ENCODE results near the gene ASTN2. TPM values are rescaled to one million over a fixed set of nuclear protein-coding genes. Genes with fewer than 3 reads are reported as not detected.

Gene ASTN2
- total and polyA plus RNA-seq, 9 of the 15 experiments (the other 6 are each of a cell fraction or from before 2014, with no cell fraction given) = 0.56 to 3.5 (median 1.9) TPM

DNA sequence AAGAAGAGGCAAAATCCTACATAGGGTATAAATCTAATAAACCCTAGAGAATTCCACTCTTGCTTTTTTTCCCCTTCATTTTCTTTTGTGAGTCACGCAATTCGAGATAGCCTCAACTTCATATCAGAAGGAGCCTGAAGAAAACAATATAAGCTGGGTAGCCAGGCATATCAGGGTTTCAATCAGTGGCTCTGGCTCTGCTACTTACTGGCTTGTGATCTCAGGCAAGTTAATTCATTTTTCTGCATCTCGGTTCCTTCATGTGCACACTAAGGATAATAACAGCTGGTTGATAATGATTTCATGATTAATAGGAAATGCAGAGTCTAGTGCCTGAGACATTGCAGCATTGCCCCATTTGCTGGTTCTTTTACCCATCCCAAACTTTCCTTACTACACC, 46.5 kb upstream of the ASTN2 start:
- H3K9me1 ChIP-seq (ENCODE audit: control insufficient read depth, insufficient read depth, low read length) = no peaks in the 10 kb centered on the region
- H3K27ac ChIP-seq (ENCODE audit: extremely low read depth, low read depth, low read length) = no peak overlapping the region
- WGBS (ENCODE audit: insufficient coverage, low coverage, missing lambda C conversion rate) = 0% methylated on average over 3 of the region's 3 CpGs
- no peak for FAIRE-seq
- H3K4me1 ChIP-seq (replicated peaks in 1 of 2; ENCODE audit: control insufficient read depth in 2 of 2, insufficient read depth in 2 of 2, low read length in 2 of 2) = no peaks in the 10 kb centered on the region
- ATAC-seq = no peak
- intact Hi-C loops (cut with micrococcal nuclease) (no loop called here), in situ Hi-C loops (cut with MboI) (no loop called here)
- no peak for DNase-seq (ENCODE audit: extremely low read depth in 1 of 4, low spot score in 3 of 4)
- no peaks in the 10 kb centered on the region; the same call in 1 of the 2 replicates for H3K9me3 ChIP-seq (replicated peaks; ENCODE audit: control insufficient read depth, insufficient read depth, low read depth, low read length)
- H3K36me3 ChIP-seq (ENCODE audit: control insufficient read depth, insufficient read depth, low read length) = no peaks in the 10 kb centered on the region
- H3K79me2 ChIP-seq (ENCODE audit: control insufficient read depth, insufficient read depth, low read length) = no peaks in the 10 kb centered on the region
- H4K20me1 ChIP-seq (replicated peaks; ENCODE audit: control insufficient read depth, insufficient read depth, low read length) = no peaks in the 10 kb centered on the region
- no peaks in the 10 kb centered on the region for H3K27me3 ChIP-seq (ENCODE audit: control insufficient read depth in 2 of 2, insufficient read depth in 2 of 2, low read length in 2 of 2)
- no peak overlapping the region for H3K4me2 ChIP-seq (ENCODE audit: insufficient read depth, low read length)
- POLR2A ChIA-PET = no interaction called here
- H3K4me3 ChIP-seq = no peak overlapping the region
- no peak overlapping the region for H3K9ac ChIP-seq (ENCODE audit: insufficient read depth in 1 of 2, low read depth in 2 of 2, low read length in 2 of 2)
- no TSS peak for BruUV-seq (replicated peaks)
- H2AFZ ChIP-seq (ENCODE audit: low read depth, low read length) = no peak overlapping the region
- CTCF ChIA-PET (ENCODE audit: low intra/inter-chr PET ratio) = no interaction called here
- TF ChIP-seq ZC3H8 (IDR thresholded peaks at IDR 0.05) (no peak), RBM22 (IDR thresholded peaks at IDR 0.05; ENCODE audit: low read depth, low read length, poor library complexity, severe bottlenecking) (no peak), SMARCA4 (IDR thresholded peaks at IDR 0.05) (no peak), ATF1 (CRISPR knock-in tag; IDR thresholded peaks at IDR 0.05) (no peak), ATF1 (tag; IDR thresholded peaks at IDR 0.05) (no peak), YBX1 (IDR thresholded peaks at IDR 0.05) (no peak), E2F8 (IDR thresholded peaks at IDR 0.05; ENCODE audit: low read depth, partially characterized antibody) (no peak), ZNF436 (CRISPR knock-in tag; IDR thresholded peaks at IDR 0.05) (no peak), TRIM28 (IDR thresholded peaks at IDR 0.05) (no peak), MXI1 (IDR thresholded peaks at IDR 0.05; ENCODE audit: low read depth, low read length) (no peak), BRD9 (IDR thresholded peaks at IDR 0.05; ENCODE audit: low read depth, partially characterized antibody) (no peak), PHF8 (IDR thresholded peaks at IDR 0.05; ENCODE audit: borderline replicate concordance, low read length) (no peak), NR2F6 (CRISPR knock-in tag; IDR thresholded peaks at IDR 0.05) (no peak), ZFPM2 (CRISPR knock-in tag; IDR thresholded peaks at IDR 0.05) (no peak), KAT2B (IDR thresholded peaks at IDR 0.05; ENCODE audit: low read depth, low read length) (no peak)
- TF ChIP-seq, protein P1, sequence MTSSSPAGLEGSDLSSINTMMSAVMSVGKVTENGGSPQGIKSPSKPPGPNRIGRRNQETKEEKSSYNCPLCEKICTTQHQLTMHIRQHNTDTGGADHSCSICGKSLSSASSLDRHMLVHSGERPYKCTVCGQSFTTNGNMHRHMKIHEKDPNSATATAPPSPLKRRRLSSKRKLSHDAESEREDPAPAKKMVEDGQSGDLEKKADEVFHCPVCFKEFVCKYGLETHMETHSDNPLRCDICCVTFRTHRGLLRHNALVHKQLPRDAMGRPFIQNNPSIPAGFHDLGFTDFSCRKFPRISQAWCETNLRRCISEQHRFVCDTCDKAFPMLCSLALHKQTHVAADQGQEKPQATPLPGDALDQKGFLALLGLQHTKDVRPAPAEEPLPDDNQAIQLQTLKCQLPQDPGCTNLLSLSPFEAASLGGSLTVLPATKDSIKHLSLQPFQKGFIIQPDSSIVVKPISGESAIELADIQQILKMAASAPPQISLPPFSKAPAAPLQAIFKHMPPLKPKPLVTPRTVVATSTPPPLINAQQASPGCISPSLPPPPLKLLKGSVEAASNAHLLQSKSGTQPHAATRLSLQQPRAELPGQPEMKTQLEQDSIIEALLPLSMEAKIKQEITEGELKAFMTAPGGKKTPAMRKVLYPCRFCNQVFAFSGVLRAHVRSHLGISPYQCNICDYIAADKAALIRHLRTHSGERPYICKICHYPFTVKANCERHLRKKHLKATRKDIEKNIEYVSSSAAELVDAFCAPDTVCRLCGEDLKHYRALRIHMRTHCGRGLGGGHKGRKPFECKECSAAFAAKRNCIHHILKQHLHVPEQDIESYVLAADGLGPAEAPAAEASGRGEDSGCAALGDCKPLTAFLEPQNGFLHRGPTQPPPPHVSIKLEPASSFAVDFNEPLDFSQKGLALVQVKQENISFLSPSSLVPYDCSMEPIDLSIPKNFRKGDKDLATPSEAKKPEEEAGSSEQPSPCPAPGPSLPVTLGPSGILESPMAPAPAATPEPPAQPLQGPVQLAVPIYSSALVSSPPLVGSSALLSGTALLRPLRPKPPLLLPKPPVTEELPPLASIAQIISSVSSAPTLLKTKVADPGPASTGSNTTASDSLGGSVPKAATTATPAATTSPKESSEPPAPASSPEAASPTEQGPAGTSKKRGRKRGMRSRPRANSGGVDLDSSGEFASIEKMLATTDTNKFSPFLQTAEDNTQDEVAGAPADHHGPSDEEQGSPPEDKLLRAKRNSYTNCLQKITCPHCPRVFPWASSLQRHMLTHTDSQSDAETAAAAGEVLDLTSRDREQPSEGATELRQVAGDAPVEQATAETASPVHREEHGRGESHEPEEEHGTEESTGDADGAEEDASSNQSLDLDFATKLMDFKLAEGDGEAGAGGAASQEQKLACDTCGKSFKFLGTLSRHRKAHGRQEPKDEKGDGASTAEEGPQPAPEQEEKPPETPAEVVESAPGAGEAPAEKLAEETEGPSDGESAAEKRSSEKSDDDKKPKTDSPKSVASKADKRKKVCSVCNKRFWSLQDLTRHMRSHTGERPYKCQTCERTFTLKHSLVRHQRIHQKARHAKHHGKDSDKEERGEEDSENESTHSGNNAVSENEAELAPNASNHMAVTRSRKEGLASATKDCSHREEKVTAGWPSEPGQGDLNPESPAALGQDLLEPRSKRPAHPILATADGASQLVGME (CRISPR knock-in tag; IDR thresholded peaks at IDR 0.05) = no peak
- TF ChIP-seq, protein P2, sequence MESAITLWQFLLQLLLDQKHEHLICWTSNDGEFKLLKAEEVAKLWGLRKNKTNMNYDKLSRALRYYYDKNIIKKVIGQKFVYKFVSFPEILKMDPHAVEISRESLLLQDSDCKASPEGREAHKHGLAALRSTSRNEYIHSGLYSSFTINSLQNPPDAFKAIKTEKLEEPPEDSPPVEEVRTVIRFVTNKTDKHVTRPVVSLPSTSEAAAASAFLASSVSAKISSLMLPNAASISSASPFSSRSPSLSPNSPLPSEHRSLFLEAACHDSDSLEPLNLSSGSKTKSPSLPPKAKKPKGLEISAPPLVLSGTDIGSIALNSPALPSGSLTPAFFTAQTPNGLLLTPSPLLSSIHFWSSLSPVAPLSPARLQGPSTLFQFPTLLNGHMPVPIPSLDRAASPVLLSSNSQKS (CRISPR knock-in tag; IDR thresholded peaks at IDR 0.05) = no peak

Measured in K562 (cell line).